ENCODE results near the gene CAD.

CAD gene

DNA sequence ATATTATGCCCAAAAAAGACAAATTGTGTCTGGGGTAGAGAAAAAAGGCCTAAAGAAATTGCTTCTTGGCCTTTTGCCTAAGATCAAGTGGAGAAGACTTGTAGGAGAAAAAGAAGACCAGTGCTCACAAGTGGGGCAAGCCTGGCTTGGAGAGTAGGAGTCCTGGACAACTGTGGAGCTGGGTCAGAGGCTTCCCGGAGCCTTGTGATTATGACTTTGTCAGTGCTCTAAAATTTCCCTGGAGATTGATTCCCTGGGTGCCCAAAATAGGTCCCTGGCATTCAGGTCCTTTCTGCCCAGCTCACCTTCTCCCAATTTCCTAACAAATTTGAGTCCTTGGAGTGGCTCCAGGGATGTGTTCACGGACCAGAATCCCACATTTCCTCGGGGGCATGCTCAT, 64.3 kb downstream of the CAD start:
- no peak for DNase-seq (ENCODE audit: low read depth in 2 of 2)

DNA sequence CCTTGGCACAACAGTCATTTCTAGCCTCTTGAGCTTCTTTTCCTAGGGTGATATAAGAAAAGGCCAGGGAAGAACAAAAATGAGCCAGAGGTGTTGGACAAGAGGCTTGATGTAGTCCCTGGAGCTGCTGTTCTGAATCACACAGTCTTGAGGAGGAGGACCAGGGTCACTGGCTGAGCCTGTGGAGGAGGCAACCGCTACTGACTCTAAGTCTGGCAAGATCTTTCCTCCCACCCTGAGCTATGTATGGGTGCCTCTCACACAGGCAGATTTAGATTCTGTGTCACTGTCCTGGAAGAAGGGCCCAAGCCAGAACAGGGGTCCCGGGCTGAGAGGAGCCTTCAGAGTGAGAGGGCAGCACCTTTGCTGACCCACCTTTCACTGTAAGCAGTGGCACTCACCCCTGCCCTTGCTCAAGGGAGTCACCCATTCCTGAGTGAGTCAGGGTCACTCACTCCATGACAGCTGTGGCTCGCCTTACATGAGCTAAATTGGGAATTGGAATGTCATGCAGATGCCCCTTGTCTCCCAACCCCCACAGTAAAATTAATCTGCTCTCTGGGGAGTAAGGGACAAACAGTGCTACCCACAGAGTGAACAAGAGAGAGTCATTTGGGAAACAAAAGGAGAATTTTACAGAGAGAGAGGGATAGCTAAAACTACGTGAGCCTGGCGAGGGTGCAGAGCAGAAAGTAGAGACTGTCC, 64.8 kb downstream of the CAD start, which contains the start of gene TRIM54:
TRIM54 (plus strand) TSS at position 575 of the 705 bp plus-strand sequence. CDS start 303 bp downstream, outside the sequence.
- no peak for DNase-seq (ENCODE audit: low read depth in 2 of 2)

DNA sequence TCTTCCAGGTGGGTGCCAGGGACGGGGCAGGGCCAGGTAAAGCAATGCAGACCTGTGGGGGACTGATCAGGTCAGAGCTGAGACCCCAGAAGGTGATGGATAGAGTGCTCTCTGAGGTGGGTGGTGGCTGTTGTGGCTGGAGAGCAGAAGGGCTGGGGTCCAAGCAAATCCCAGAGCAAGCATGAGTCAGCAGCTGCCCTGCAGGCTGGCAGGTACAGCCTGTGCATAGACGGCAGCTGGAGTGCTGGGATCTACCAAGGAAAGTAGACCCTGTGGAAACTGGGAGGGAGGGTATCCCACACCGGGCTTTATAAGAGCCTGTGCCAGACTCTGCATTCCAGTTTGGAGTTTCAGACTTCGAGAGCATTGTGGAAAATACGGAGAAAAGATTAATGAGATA, 65.7 kb downstream of the CAD start:
- DNase-seq (ENCODE audit: low read depth in 2 of 2): no peak

DNA sequence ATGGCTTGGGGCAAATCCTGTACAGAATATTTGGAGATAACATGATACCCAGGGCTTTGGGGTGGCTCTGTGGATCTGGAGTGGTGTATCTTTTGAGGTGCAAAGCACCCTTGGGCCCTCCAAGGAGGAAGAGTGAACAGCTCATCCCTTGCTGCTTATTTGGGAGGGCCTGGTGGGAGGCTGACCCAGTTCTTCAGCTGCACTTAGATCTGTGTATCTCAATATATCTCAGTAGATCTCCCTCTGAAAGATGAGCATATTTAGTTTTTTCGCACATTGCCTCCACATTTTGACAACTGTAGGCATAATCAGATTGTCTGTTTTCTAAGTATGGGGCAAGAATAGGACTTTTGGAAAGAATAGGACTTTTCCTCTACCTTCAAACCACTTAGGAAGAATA, 67.8 kb downstream of the CAD start:
- no peak for DNase-seq (ENCODE audit: low read depth in 2 of 2)

DNA sequence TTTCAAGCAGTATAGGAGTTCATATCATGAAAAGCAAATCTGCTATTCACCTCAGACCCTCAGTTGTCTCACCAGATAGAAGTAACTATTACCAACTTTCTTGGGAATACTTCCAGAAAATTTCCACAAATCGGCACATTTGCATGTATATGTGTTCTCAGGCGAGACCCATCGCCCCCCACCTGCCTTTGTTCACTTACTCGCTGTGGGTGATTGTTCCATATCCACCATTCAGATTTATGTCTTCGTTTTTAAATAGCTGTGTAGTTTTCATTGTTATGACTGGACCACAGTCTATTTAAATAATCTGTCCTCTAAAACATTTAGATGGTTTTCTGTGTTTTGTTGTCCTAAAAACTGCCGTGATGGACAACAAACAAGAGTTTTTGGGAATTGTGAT, 68.3 kb downstream of the CAD start:
- DNase-seq (ENCODE audit: low read depth in 2 of 2): no peak

DNA sequence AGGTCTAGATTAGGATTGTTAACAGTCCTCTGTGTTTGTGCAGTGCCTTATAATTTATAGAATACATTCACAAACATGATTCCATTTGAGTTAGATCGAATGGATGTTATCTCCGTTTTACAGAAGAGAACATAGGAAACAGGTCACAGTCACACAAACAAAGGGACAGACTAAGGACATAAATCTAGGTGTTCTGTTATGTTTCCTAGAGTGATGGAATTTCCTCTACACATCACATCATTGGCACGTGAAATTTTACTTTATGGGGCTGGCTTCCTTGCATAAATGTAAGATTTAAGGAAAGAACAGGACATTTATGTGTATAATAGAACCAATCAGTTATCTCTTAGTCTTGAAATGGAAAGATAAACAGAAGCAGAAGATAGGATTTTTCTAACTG, 71.4 kb downstream of the CAD start:
- no peak for DNase-seq (ENCODE audit: low read depth in 2 of 2)

DNA sequence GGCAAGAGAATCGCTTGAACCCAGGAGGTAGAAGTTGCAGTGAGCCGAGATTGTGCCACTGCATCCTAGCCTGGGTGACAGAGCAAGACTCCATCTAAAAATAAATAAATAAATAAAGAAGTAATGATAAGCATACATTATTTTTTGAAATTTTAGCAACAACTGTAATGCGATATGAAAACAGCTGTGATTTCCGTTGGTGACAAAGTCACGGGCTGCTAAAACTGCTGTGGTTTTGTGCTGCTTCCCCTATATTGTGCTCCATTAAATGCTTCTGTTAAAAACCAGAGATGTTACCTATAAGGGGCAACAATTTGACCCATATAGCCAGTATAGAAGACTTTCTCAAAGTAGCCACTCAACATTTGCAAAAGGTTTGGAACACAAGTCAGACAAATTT, 73.4 kb downstream of the CAD start:
- no peak for DNase-seq (ENCODE audit: low read depth in 2 of 2)

DNA sequence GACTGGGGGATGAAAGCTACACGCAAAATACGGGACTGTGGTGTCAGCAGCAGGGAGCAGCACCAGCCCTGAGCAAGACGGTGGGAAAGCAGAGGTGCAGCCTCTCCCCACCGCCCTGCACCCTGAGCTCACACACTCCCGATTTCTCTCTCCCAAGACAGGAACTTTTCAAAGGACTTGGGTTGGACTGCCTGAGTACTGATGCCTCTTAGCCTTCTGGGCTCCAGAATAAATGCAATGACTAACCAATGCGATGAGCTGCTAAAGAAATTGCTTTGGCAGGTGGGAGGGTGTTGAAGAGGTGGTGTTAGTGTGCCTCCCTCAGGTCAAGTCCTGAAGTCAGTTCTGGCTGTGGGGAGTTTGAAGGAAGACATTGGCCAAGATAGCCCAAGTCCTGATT, 74.7 kb downstream of the CAD start:
- DNase-seq (ENCODE audit: low read depth in 2 of 2): no peak

Measured in activated CD4-positive, alpha-beta T cell treated with anti-CD3 and anti-CD28 coated beads for 24 hours (primary cell).